ENCODE results near the gene RNU1-2.
A peak's percentile ranks its signal among the peaks of the same experiment; 100 is the strongest.
"Not testable (repeated sequence)": the region's sequence is repeated elsewhere in the genome, so short reads cannot be mapped to it uniquely, and the experiment has no call there.

RNU1-2 gene

GRCh38 chr1:16882986-16883385, 12.8 kb upstream of the RNU1-2 start:
- H3K4me3 ChIP-seq (ENCODE audit: low read length) = no peak overlapping the region
- TF ChIP-seq ZNF274 (IDR thresholded peaks at IDR 0.05; ENCODE audit: low read depth, low read length) = no peak

GRCh38 chr1:16884487-16884886, 11.3 kb upstream of the RNU1-2 start:
- not testable (repeated sequence) for H3K4me3 ChIP-seq (ENCODE audit: low read length)

GRCh38 chr1:16886860-16887605, 8.7 kb upstream of the RNU1-2 start:
- no peak overlapping the region for H3K4me3 ChIP-seq (ENCODE audit: low read length)
- no peak for TF ChIP-seq ZNF274 (IDR thresholded peaks at IDR 0.05; ENCODE audit: low read depth, low read length)

- H3K4me3 ChIP-seq (ENCODE audit: low read length) = peak overlapping the region; percentile 6; the same call in 1 of the 2 replicates
- no peak for TF ChIP-seq ZNF274 (IDR thresholded peaks at IDR 0.05; ENCODE audit: low read depth, low read length)
Observed at GRCh38 chr1:16888860-16889816, 6.6 kb upstream of the RNU1-2 start.

- not testable (repeated sequence) for H3K4me3 ChIP-seq (ENCODE audit: low read length)
Observed at GRCh38 chr1:16890539-16891021, 5.2 kb upstream of the RNU1-2 start.

GRCh38 chr1:16891057-16891456, 4.7 kb upstream of the RNU1-2 start:
- H3K4me3 ChIP-seq (ENCODE audit: low read length) = not testable (repeated sequence)

GRCh38 chr1:16892978-16893525, 2.7 kb upstream of the RNU1-2 start:
- H3K4me3 ChIP-seq (ENCODE audit: low read length) = not testable (repeated sequence)

- H3K4me3 ChIP-seq (ENCODE audit: low read length) = not testable (repeated sequence)
Observed at GRCh38 chr1:16893796-16894195, 2.0 kb upstream of the RNU1-2 start.

- not testable (repeated sequence) for H3K4me3 ChIP-seq (ENCODE audit: low read length)
Observed at GRCh38 chr1:16894338-16894737, 1.4 kb upstream of the RNU1-2 start.

- H3K4me3 ChIP-seq (ENCODE audit: low read length) = peak overlapping the region; percentile 61
Observed at GRCh38 chr1:16895233-16895597, 565 bp upstream of the RNU1-2 start.

- not testable (repeated sequence) for H3K4me3 ChIP-seq (ENCODE audit: low read length)
Observed at GRCh38 chr1:16896316-16897055, 706 bp downstream of the RNU1-2 start.

GRCh38 chr1:16897653-16898052, 1.9 kb downstream of the RNU1-2 start:
- not testable (repeated sequence) for H3K4me3 ChIP-seq (ENCODE audit: low read length)

- H3K4me3 ChIP-seq (ENCODE audit: low read length) = not testable (repeated sequence)
Observed at GRCh38 chr1:16898298-16898697, 2.5 kb downstream of the RNU1-2 start.

- not testable (repeated sequence) for H3K4me3 ChIP-seq (ENCODE audit: low read length)
Observed at GRCh38 chr1:16899020-16899419, 3.2 kb downstream of the RNU1-2 start.

- no peak overlapping the region for H3K4me3 ChIP-seq (ENCODE audit: low read length)
- TF ChIP-seq ZNF274 (IDR thresholded peaks at IDR 0.05; ENCODE audit: low read depth, low read length) = no peak
Observed at GRCh38 chr1:16900751-16901150, 5.0 kb downstream of the RNU1-2 start.

GRCh38 chr1:16901371-16901770, 5.6 kb downstream of the RNU1-2 start:
- not testable (repeated sequence) for H3K4me3 ChIP-seq (ENCODE audit: low read length)

Measured in GM08714 (cell line).